GM19328 (cell line): ENCODE data around the gene C1orf115.
"Not testable (repeated sequence)": the region's sequence is repeated elsewhere in the genome, so short reads cannot be mapped to it uniquely, and the experiment has no call there.

Source experiments
- ATAC-seq: cut with Tn5 transposase; IDR thresholded peaks from one replicate; pipeline ENCODE4 v1.9.1; 2021; ENCODE audit warnings: mild to moderate bottlenecking, moderate library complexity; ENCODE audit not compliant: unreplicated experiment

Gene C1orf115

GRCh38 chr1:220717800-220718640 lies 27.9 kb downstream of the C1orf115 start:
- no peak for ATAC-seq

- not testable (repeated sequence) for ATAC-seq
These were observed 31.1 kb downstream of the C1orf115 start for GRCh38 chr1:220721266-220721665.

GRCh38 chr1:220726634-220727033 lies 36.5 kb downstream of the C1orf115 start:
- no peak for ATAC-seq

- ATAC-seq: no peak
These were observed 37.4 kb downstream of the C1orf115 start for GRCh38 chr1:220727519-220727918.

GRCh38 chr1:220730486-220730885 lies 40.3 kb downstream of the C1orf115 start:
- ATAC-seq: no peak

- no peak for ATAC-seq
These were observed 42.0 kb downstream of the C1orf115 start for GRCh38 chr1:220732137-220732536.

- ATAC-seq: peak; percentile 13
These were observed 42.5 kb downstream of the C1orf115 start for GRCh38 chr1:220732621-220733020.

- peak; percentile 74 for ATAC-seq
These were observed 43.0 kb downstream of the C1orf115 start for GRCh38 chr1:220733086-220733601.

- no peak for ATAC-seq
These were observed 44.6 kb downstream of the C1orf115 start for GRCh38 chr1:220734571-220735326.

- ATAC-seq: not testable (repeated sequence)
These were observed 46.1 kb downstream of the C1orf115 start for GRCh38 chr1:220736283-220736682.

GRCh38 chr1:220741349-220741748 lies 51.2 kb downstream of the C1orf115 start:
- no peak for ATAC-seq

- ATAC-seq: no peak
These were observed 51.7 kb downstream of the C1orf115 start for GRCh38 chr1:220741825-220742224.

GRCh38 chr1:220742520-220742919 lies 52.4 kb downstream of the C1orf115 start:
- ATAC-seq: no peak

- ATAC-seq: no peak
These were observed 56.7 kb downstream of the C1orf115 start for GRCh38 chr1:220746851-220747250.

GRCh38 chr1:220747437-220748088 lies 57.4 kb downstream of the C1orf115 start:
- no peak for ATAC-seq

GRCh38 chr1:220748089-220748934 lies 58.1 kb downstream of the C1orf115 start, which contains the start of gene MTARC2:
TSS of gene MTARC2 (plus strand) at chr1:220748322. CDS start at chr1:220748532, 210 bp downstream.
- peak; percentile 72 for ATAC-seq
